Progenitor cell of endocrine pancreas (in vitro differentiated cells): ENCODE results near the gene TLL1. TPM values are rescaled to one million over a fixed set of nuclear protein-coding genes. Genes with fewer than 3 reads are reported as not detected.

Source experiments
- DNase-seq: peaks from one replicate; pipeline ENCODE4 v3.0.0; 2021; ENCODE audit warnings: low spot score; ENCODE audit not compliant: unreplicated experiment
- H3K27ac Mint-ChIP-seq: 2 replicates; pipeline ENCODE4 v1.8.0; 2021; ENCODE audit warnings: mild to moderate bottlenecking, moderate library complexity, mixed read lengths
- H3K27me3 Mint-ChIP-seq: 2 replicates; pipeline ENCODE4 v1.8.0; 2021; ENCODE audit warnings: mixed read lengths
- H3K36me3 Mint-ChIP-seq: 2 replicates; pipeline ENCODE4 v1.8.0; 2022; ENCODE audit warnings: mixed read lengths; ENCODE audit not compliant: insufficient read depth
- H3K4me1 Mint-ChIP-seq: 2 replicates; pipeline ENCODE4 v1.8.0; 2021; ENCODE audit warnings: low read depth, mixed read lengths
- H3K4me3 Mint-ChIP-seq: 2 replicates; pipeline ENCODE4 v1.8.0; 2021; ENCODE audit warnings: low read depth, mild to moderate bottlenecking, moderate library complexity, mixed read lengths
- H3K9me3 Mint-ChIP-seq: 2 replicates; pipeline ENCODE4 v1.8.0; 2021; ENCODE audit warnings: low read depth, mixed read lengths
- total RNA-seq: library from RNA; stranded (reverse); gene quantifications from 2 replicates; pipeline ENCODE4 v1.2.1, GENCODE V29; 2021
- TF ChIP-seq, protein P1 (sequence below): fragments of 200-600 bp; sonication (generic); IDR thresholded peaks from one replicate; pipeline ENCODE4 v1.5.0; 2021; ENCODE audit warnings: antibody characterized with exemption, mild to moderate bottlenecking; ENCODE audit not compliant: unreplicated experiment

The TLL1 gene
- total RNA-seq, 1 donor from 2014 or later, result not detected

DNA sequence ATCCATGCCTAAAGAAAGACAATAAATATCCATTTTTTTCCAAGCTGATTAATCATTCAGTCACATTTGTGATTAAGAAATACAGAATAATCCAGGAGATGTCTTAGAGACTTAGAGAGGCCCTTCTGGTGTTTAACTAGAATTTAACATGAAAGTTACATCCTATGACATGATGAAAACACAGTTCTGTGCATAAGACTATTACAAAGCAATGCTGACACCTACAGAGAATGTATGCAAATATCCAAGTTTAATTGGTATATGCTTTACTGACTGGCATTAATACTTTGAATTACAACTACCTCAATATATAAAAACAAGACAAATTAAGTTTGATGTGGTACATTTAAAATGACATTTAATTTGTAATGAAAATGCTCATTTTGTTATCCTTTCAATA is 17.8 kb upstream of the TLL1 start:
- H3K9me3 Mint-ChIP-seq, result no peaks in the 10 kb centered on the region
- H3K4me1 Mint-ChIP-seq, result no peaks in the 10 kb centered on the region
- DNase-seq, result no peak
- H3K27me3 Mint-ChIP-seq, result no peaks in the 10 kb centered on the region
- TF ChIP-seq, protein P1, sequence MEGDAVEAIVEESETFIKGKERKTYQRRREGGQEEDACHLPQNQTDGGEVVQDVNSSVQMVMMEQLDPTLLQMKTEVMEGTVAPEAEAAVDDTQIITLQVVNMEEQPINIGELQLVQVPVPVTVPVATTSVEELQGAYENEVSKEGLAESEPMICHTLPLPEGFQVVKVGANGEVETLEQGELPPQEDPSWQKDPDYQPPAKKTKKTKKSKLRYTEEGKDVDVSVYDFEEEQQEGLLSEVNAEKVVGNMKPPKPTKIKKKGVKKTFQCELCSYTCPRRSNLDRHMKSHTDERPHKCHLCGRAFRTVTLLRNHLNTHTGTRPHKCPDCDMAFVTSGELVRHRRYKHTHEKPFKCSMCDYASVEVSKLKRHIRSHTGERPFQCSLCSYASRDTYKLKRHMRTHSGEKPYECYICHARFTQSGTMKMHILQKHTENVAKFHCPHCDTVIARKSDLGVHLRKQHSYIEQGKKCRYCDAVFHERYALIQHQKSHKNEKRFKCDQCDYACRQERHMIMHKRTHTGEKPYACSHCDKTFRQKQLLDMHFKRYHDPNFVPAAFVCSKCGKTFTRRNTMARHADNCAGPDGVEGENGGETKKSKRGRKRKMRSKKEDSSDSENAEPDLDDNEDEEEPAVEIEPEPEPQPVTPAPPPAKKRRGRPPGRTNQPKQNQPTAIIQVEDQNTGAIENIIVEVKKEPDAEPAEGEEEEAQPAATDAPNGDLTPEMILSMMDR, result no peak
- no peaks in the 10 kb centered on the region for H3K36me3 Mint-ChIP-seq
- H3K27ac Mint-ChIP-seq, result no peak overlapping the region
- no peak overlapping the region for H3K4me3 Mint-ChIP-seq

DNA sequence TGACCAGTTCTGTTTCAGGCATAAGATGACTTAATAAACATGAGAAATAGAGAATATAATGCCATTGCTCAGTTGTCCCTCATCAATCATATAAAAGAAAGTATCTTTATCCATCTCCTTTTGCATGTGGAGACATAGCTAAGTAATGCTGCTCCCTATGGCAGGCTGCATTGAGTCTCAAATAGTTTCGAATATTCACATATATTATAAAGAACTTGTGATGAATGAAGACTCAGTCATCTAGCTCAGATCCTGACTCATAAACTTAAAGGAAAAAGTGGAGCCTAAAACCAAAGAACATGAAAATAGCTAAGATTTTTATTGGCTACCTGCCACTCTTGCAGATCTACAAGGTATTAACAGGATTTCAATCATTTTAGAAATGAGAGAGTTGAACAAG is 11.7 kb upstream of the TLL1 start:
- H3K4me1 Mint-ChIP-seq, result peaks cover 1% of the 10 kb centered on the region
- H3K27me3 Mint-ChIP-seq, result no peaks in the 10 kb centered on the region
- no peak overlapping the region for H3K27ac Mint-ChIP-seq
- H3K4me3 Mint-ChIP-seq, result no peak overlapping the region
- H3K36me3 Mint-ChIP-seq, result no peaks in the 10 kb centered on the region
- DNase-seq, result no peak
- TF ChIP-seq, protein P1, result no peak
- no peaks in the 10 kb centered on the region for H3K9me3 Mint-ChIP-seq

DNA sequence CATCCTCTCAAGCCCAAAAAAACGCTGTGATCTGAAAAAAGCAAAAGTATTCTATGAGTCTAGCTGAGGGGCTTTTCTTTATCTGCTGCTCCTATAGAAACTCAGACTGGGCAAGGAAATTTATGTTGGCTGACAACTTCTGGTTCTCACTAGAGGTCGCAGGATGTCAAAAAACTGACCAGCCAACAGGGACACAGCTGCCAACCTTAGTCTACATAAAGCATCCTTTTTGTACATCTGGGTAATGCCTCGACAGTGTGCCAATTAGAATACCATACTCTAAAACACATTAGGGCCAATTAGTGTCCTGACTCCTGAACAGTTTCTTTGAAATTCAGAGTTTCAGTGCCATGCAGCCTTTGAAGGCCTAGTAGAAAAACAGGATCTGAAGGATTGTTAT is 8.8 kb upstream of the TLL1 start:
- H3K27ac Mint-ChIP-seq, result no peak overlapping the region

DNA sequence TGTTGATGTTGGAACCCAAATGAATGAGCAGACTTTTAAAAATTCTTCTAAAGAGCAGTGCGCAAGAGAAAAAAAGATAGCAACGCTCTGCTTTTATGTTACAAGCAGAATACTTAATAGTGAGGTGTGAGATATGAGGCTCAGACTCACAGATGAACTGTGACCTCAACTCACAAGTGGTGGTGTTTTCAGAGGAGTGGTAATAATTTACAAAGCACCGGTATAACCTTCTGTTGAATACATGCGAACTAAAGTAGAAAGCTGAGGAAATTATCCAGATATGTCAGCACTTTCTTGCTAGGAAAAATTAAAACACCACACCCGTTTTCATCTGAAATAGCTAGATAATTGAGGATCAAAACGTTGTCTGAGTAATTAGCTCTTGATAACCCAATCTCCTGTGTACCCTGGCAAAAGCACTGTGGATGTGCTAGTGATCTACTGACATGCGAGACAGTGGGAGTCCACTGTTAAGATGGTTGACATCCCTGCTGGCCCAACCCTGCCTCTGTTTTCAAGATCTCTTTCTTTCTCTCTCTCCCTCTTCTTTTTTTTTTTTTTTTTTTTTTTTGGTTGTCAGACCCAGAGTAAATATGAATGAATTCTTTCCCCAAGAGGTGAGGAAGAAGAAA is 6.9 kb upstream of the TLL1 start:
- Mint-ChIP-seq H3K27me3 (peaks cover 13% of the 10 kb centered on the region), H3K9me3 (no peaks in the 10 kb centered on the region), H3K36me3 (no peaks in the 10 kb centered on the region), H3K4me1 (peaks cover 2% of the 10 kb centered on the region), H3K4me3 (no peak overlapping the region), H3K27ac (no peak overlapping the region)
- no peak for DNase-seq
- TF ChIP-seq, protein P1, result no peak

More for the DNA sequence above, 8.8 kb upstream of the TLL1 start:
- TF ChIP-seq, protein P1, result no peak
- Mint-ChIP-seq H3K4me3 (no peak overlapping the region), H3K9me3 (no peaks in the 10 kb centered on the region), H3K36me3 (no peaks in the 10 kb centered on the region), H3K4me1 (peaks cover 2% of the 10 kb centered on the region), H3K27me3 (peaks cover 3% of the 10 kb centered on the region)
- DNase-seq, result no peak

DNA sequence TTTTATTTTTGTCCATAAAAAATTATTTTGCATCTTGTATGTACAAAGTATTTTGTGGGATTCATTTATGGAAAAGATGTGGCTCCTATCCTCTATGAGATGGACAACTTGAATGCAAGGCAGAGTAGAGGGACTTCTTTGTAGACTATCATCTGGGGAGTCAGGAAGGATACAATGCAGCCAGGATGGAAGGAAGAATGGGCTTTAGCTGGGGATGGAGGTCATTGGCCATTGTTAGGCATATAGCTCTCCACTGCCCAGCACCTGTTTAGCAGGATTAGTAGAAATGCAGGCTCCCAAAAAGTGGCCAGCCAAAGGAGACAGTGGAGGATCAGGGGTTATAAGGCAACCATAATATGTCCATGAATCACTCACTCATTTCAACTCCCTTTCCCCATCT is 5.1 kb upstream of the TLL1 start:
- Mint-ChIP-seq H3K9me3 (no peaks in the 10 kb centered on the region), H3K27me3 (peaks cover 31% of the 10 kb centered on the region), H3K27ac (no peak overlapping the region), H3K4me1 (peaks cover 9% of the 10 kb centered on the region), H3K36me3 (no peaks in the 10 kb centered on the region), H3K4me3 (no peak overlapping the region)
- no peak for DNase-seq
- TF ChIP-seq, protein P1, result no peak
